Endothelial cell (in vitro differentiated cells): ENCODE data around the gene POLR2E. TPM values are rescaled to one million over a fixed set of nuclear protein-coding genes. Genes with fewer than 3 reads are reported as not detected.
A peak's percentile ranks its signal among the peaks of the same experiment; 100 is the strongest.

Experiments used
- DNase-seq: peaks from one replicate; pipeline ENCODE4 v3.0.0; 2021; ENCODE audit warnings: low spot score
- H3K27ac Mint-ChIP-seq: one replicate; pipeline ENCODE4 v1.8.0; 2021; ENCODE audit warnings: mixed read lengths, inconsistent platforms; ENCODE audit not compliant: unreplicated experiment
- H3K27me3 Mint-ChIP-seq: one replicate; pipeline ENCODE4 v1.8.0; 2021; ENCODE audit warnings: mild to moderate bottlenecking, moderate library complexity, mixed read lengths, inconsistent platforms; ENCODE audit not compliant: unreplicated experiment
- H3K36me3 Mint-ChIP-seq: one replicate; pipeline ENCODE4 v1.8.0; 2021; ENCODE audit warnings: mild to moderate bottlenecking, low read depth, mixed read lengths, inconsistent platforms; ENCODE audit not compliant: unreplicated experiment
- H3K4me1 Mint-ChIP-seq: one replicate; pipeline ENCODE4 v1.8.0; 2021; ENCODE audit warnings: mild to moderate bottlenecking, mixed read lengths, inconsistent platforms; ENCODE audit not compliant: unreplicated experiment
- H3K4me3 Mint-ChIP-seq: one replicate; pipeline ENCODE4 v1.8.0; 2021; ENCODE audit warnings: mild to moderate bottlenecking, mixed read lengths, inconsistent platforms; ENCODE audit not compliant: unreplicated experiment
- H3K9me3 Mint-ChIP-seq: one replicate; pipeline ENCODE4 v1.8.0; 2021; ENCODE audit warnings: mixed read lengths, inconsistent platforms; ENCODE audit not compliant: unreplicated experiment
- CTCF ChIP-seq: fragments of 200-600 bp; sonication (generic); IDR thresholded peaks from one replicate; pipeline ENCODE4 v1.5.0; 2021; ENCODE audit warnings: antibody characterized with exemption; ENCODE audit not compliant: unreplicated experiment
- total RNA-seq: library from RNA; stranded (reverse); fragmentation: NEBNext Ultra II Directional; extraction: Animal tissue kit (Norgen Biotek cat#: 25700); gene quantifications from one replicate; pipeline ENCODE4 v1.2.1, GENCODE V29; 2021; ENCODE audit not compliant: unreplicated experiment

The POLR2E gene
- total RNA-seq, 1 donor from 2014 or later, result 166 TPM

DNA sequence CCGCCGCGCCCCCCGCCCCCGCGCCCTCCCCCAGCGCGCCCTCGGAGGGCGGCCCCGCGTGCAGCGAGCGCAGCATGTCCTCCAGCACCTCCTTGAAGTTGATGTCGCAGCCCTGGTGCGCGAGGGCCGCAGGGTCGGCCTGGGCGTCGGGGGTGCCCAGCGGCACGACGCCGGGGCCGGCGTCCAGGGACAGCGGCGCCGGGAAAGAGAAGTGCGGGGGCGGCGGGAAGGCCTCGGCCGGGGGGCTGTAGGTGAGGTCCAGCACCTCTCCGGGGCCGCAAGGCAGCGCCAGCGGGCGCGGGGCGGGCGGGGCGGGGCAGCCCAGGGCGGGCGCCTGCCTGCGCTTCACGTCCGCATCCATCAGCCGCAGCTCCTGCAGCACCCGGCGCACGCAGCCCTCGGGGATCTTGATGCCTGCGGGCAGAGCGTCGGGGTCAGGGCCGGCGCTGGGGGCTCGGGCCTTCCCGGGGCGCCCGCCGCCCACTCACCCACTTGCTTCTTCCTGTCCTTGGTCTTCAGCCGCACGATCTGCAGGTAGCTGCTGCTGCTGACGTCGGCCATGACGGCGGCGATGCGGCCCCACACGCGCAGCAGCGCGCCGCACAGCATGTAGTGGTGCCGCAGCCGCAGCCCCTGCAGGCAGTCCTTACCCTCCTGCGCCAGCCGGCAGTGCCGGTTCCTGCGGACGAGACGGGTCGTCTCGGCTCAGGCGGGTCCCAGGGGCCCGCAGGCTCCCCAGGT, 13.3 kb upstream of the POLR2E start:
- H3K4me1 Mint-ChIP-seq, result no peaks in the 10 kb centered on the region
- no peak for TF ChIP-seq CTCF
- H3K27me3 Mint-ChIP-seq, result peaks cover 5% of the 10 kb centered on the region
- no peaks in the 10 kb centered on the region for H3K9me3 Mint-ChIP-seq
- DNase-seq, result no peak
- peaks cover 4% of the 10 kb centered on the region for H3K36me3 Mint-ChIP-seq
- no peak overlapping the region for H3K4me3 Mint-ChIP-seq
- H3K27ac Mint-ChIP-seq, result peak overlapping the region; percentile 61

DNA sequence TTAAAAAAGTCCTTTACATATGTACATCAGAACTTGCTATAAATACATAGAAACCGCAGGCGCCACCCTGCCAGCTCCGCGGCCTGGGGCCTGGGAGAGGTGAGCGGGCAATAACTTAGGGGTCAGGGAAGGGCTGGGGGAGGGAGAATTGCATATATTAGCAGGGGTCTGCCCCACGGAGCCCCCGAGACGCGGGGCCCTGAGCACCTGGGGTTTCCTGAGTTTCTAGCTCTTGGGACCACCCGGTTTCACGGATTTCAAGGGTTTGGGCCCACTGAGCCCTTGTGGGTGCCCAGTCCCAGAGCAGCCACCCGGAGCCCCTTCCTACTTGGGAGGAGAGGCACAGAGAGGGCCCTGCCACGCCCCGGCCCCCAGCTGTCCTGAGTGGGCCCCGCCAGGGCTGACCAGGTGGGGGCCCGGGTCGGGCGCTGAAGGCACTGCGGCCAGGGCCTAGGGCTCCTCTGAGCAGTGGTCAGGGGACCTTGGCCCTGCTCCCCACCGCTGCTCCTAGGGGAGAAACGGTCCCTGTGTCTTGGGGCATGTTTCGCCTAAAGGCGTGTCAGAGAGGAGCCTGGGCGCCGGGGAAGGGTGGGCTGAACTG, 12.6 kb upstream of the POLR2E start:
- Mint-ChIP-seq H3K4me3 (no peak overlapping the region), H3K9me3 (no peaks in the 10 kb centered on the region)
- no peak for TF ChIP-seq CTCF

GRCh38 chr19:1106841-1107660, 11.9 kb upstream of the POLR2E start:
- Mint-ChIP-seq H3K36me3 (peaks cover 4% of the 10 kb centered on the region), H3K27me3 (peaks cover 5% of the 10 kb centered on the region), H3K4me3 (peak overlapping the region; percentile 51), H3K27ac (no peak overlapping the region), H3K4me1 (no peaks in the 10 kb centered on the region), H3K9me3 (no peaks in the 10 kb centered on the region)
- TF ChIP-seq CTCF, result no peak
- no peak for DNase-seq

More for the DNA sequence above, 12.6 kb upstream of the POLR2E start:
- Mint-ChIP-seq H3K36me3 (peaks cover 4% of the 10 kb centered on the region), H3K27me3 (peaks cover 5% of the 10 kb centered on the region), H3K4me1 (no peaks in the 10 kb centered on the region), H3K27ac (no peak overlapping the region)
- DNase-seq, result no peak

- no peak for DNase-seq
- peaks cover 5% of the 10 kb centered on the region for H3K27me3 Mint-ChIP-seq
- no peak for TF ChIP-seq CTCF
- H3K36me3 Mint-ChIP-seq, result peaks cover 4% of the 10 kb centered on the region
- H3K4me3 Mint-ChIP-seq, result peak overlapping the region; percentile 71
- H3K9me3 Mint-ChIP-seq, result no peaks in the 10 kb centered on the region
- H3K4me1 Mint-ChIP-seq, result peaks cover 6% of the 10 kb centered on the region
- H3K27ac Mint-ChIP-seq, result no peak overlapping the region
Observed at GRCh38 chr19:1105873-1106840, 11.0 kb upstream of the POLR2E start.
